H9 (cell line): Measurements from ENCODE around the gene CARMIL3. TPM values are rescaled to one million over a fixed set of nuclear protein-coding genes. Genes with fewer than 3 reads are reported as not detected.

Source experiments
- DNase-seq: peaks from one replicate; pipeline ENCODE4 v3.0.0-alpha.2; 2017
- H2AFZ ChIP-seq: one replicate; pipeline ENCODE4 v1.6.1; 2013; ENCODE audit warnings: mild to moderate bottlenecking, low read length, control low read depth, moderate library complexity
- H2AK5ac ChIP-seq: 2 replicates; pipeline ENCODE4 v1.6.1; 2013; ENCODE audit warnings: low read length, control low read depth, mixed read lengths; ENCODE audit not compliant: insufficient read length
- H2BK120ac ChIP-seq: one replicate; pipeline ENCODE4 v1.6.1; 2013; ENCODE audit warnings: low read depth, mild to moderate bottlenecking, low read length, control low read depth, inconsistent platforms; ENCODE audit not compliant: poor library complexity, severe bottlenecking
- H2BK12ac ChIP-seq: 2 replicates; pipeline ENCODE4 v1.6.1; 2013; ENCODE audit warnings: low read length, control low read depth, mixed read lengths, low read depth; ENCODE audit not compliant: insufficient read length
- H2BK15ac ChIP-seq: 2 replicates; pipeline ENCODE4 v1.6.1; 2013; ENCODE audit warnings: low read depth, low read length, control low read depth
- H2BK20ac ChIP-seq: one replicate; pipeline ENCODE4 v1.6.1; 2013; ENCODE audit warnings: low read depth, mild to moderate bottlenecking, low read length, control low read depth, inconsistent platforms; ENCODE audit not compliant: poor library complexity, severe bottlenecking
- H2BK5ac ChIP-seq: 2 replicates; pipeline ENCODE4 v1.6.1; 2013; ENCODE audit warnings: low read length, control low read depth, mixed read lengths; ENCODE audit not compliant: insufficient read length
- H3K14ac ChIP-seq: 2 replicates; pipeline ENCODE4 v1.6.1; 2013; ENCODE audit warnings: low read length, control low read depth; ENCODE audit not compliant: insufficient read depth
- H3K18ac ChIP-seq: 2 replicates; pipeline ENCODE4 v1.6.1; 2013; ENCODE audit warnings: low read depth, mild to moderate bottlenecking, mixed read lengths, low read length, control low read depth; ENCODE audit not compliant: insufficient read length
- H3K23ac ChIP-seq: 2 replicates; pipeline ENCODE4 v1.6.1; 2013; ENCODE audit warnings: low read length, control low read depth, mixed read lengths, low read depth; ENCODE audit not compliant: insufficient read length
- H3K23me2 ChIP-seq: 2 replicates; pipeline ENCODE4 v1.6.1; 2013; ENCODE audit warnings: low read depth, mild to moderate bottlenecking, mixed read lengths, low read length, control low read depth; ENCODE audit not compliant: insufficient read length, poor library complexity, severe bottlenecking
- H3K27ac ChIP-seq: 2 replicates; pipeline ENCODE4 v1.5.1; 2013; ENCODE audit warnings: low read length, control low read depth, mixed read lengths, low read depth; ENCODE audit not compliant: insufficient read length
- H3K27me3 ChIP-seq: 2 replicates; pipeline ENCODE4 v1.6.1; 2013; ENCODE audit warnings: low read length, control low read depth, inconsistent platforms; ENCODE audit not compliant: insufficient read depth
- H3K4ac ChIP-seq: 2 replicates; pipeline ENCODE4 v1.6.1; 2013; ENCODE audit warnings: low read depth, mild to moderate bottlenecking, control low read depth, inconsistent platforms, low read length, moderate library complexity
- H3K4me1 ChIP-seq: 2 replicates; pipeline ENCODE4 v1.6.1; 2013; ENCODE audit warnings: low read length, control low read depth, inconsistent platforms; ENCODE audit not compliant: insufficient read depth
- H3K4me2 ChIP-seq: 2 replicates; pipeline ENCODE4 v1.6.1; 2013; ENCODE audit warnings: low read length, control low read depth, mixed read lengths; ENCODE audit not compliant: insufficient read length, insufficient read depth
- H3K56ac ChIP-seq: 2 replicates; pipeline ENCODE4 v1.6.1; 2013; ENCODE audit warnings: low read depth, mild to moderate bottlenecking, mixed read lengths, low read length, control low read depth; ENCODE audit not compliant: insufficient read length
- H3K79me1 ChIP-seq: 2 replicates; pipeline ENCODE4 v1.6.1; 2013; ENCODE audit warnings: low read depth, mild to moderate bottlenecking, moderate library complexity, low read length, control low read depth, inconsistent platforms; ENCODE audit not compliant: insufficient read depth, poor library complexity, severe bottlenecking
- H3K79me2 ChIP-seq: 2 replicates; pipeline ENCODE4 v1.6.1; 2013; ENCODE audit warnings: low read length, control low read depth, inconsistent platforms; ENCODE audit not compliant: insufficient read depth
- H3K9ac ChIP-seq: 2 replicates; pipeline ENCODE4 v1.6.1; 2013; ENCODE audit warnings: low read length, control low read depth, mixed read lengths; ENCODE audit not compliant: insufficient read length; ENCODE audit errors: extremely low read depth
- H3K9me3 ChIP-seq: one replicate; pipeline ENCODE4 v1.6.1; 2013; ENCODE audit warnings: low read depth, low read length, inconsistent platforms; ENCODE audit not compliant: control insufficient read depth
- H3T11ph ChIP-seq: one replicate; pipeline ENCODE4 v1.6.1; 2013; ENCODE audit warnings: mild to moderate bottlenecking, low read length, control low read depth, inconsistent platforms
- H4K20me1 ChIP-seq: one replicate; pipeline ENCODE4 v1.6.1; 2013; ENCODE audit not compliant: control insufficient read depth, insufficient read length, insufficient read depth
- H4K5ac ChIP-seq: 2 replicates; pipeline ENCODE4 v1.6.1; 2013; ENCODE audit warnings: low read depth, mild to moderate bottlenecking, mixed read lengths, low read length, control low read depth; ENCODE audit not compliant: insufficient read length
- H4K8ac ChIP-seq: replicated peaks from 2 replicates; pipeline ENCODE4 v1.6.1; 2013; ENCODE audit warnings: low read length, control low read depth, mixed read lengths, low read depth; ENCODE audit not compliant: insufficient read length
- H4K91ac ChIP-seq: 2 replicates; pipeline ENCODE4 v1.6.1; 2013; ENCODE audit warnings: low read depth, mild to moderate bottlenecking, moderate library complexity, mixed read lengths, low read length, control low read depth; ENCODE audit not compliant: insufficient read length
- H3K27ac Mint-ChIP-seq, 3 experiments: 2 replicates in 2 of 3; 3 replicates in 1 of 3; pipeline ENCODE4 v1.8.0; 2020 to 2021; ENCODE audit warnings: mixed read lengths in 3 of 3, mild to moderate bottlenecking in 1 of 3, moderate library complexity in 1 of 3
- H3K27me3 Mint-ChIP-seq: 2 replicates; pipeline ENCODE4 v1.8.0; 2021; ENCODE audit warnings: low read depth, mild to moderate bottlenecking, moderate library complexity, mixed read lengths
- H3K36me3 Mint-ChIP-seq, 3 experiments: 2 replicates in 2 of 3; 3 replicates in 1 of 3; pipeline ENCODE4 v1.8.0; 2020 to 2021; ENCODE audit warnings: low read depth in 3 of 3, mixed read lengths in 3 of 3; ENCODE audit not compliant: insufficient read depth in 1 of 3
- H3K4me1 Mint-ChIP-seq, 2 experiments: 2 replicates each; pipeline ENCODE4 v1.8.0; 2020; ENCODE audit warnings: mixed read lengths in 2 of 2
- H3K4me3 Mint-ChIP-seq, 2 experiments: 2 replicates in 1 of 2; 3 replicates in 1 of 2; pipeline ENCODE4 v1.8.0; 2020 to 2021; ENCODE audit warnings: mild to moderate bottlenecking in 2 of 2, mixed read lengths in 2 of 2, moderate library complexity in 1 of 2
- H3K9me3 Mint-ChIP-seq, 2 experiments: 2 replicates in 1 of 2; 3 replicates in 1 of 2; pipeline ENCODE4 v1.8.0; 2020; ENCODE audit warnings: mild to moderate bottlenecking in 2 of 2, mixed read lengths in 2 of 2, moderate library complexity in 1 of 2
- CTCF ChIP-seq: fragments of 200-600 bp; sonication (generic); conservative IDR thresholded peaks from 3 replicates; pipeline ENCODE4 v1.8.0; 2021; ENCODE audit warnings: antibody characterized with exemption, mild to moderate bottlenecking
- WGBS: extraction: QIAGEN DNeasy Blood & Tissue Kit; methylation state at CpG from one replicate; pipeline ENCODE4 v1.1.7; 2013; ENCODE audit warnings: missing lambda C conversion rate, low lambda C conversion rate, mixed read lengths; ENCODE audit not compliant: insufficient read length; ENCODE audit errors: extremely low coverage; 5-methylcytosine and 5-hydroxymethylcytosine counted together
- total RNA-seq: library from RNA; stranded (reverse); gene quantifications from 2 replicates; pipeline ENCODE4 v1.2.1, GENCODE V29; 2021

CARMIL3 gene
- total RNA-seq, 1 experiment from 2014 or later, result 5.8 TPM

GRCh38 chr14:24087004-24087403 lies 35.2 kb downstream of the CARMIL3 start:
- no peak for TF ChIP-seq CTCF
- no peaks in the 10 kb centered on the region for H3K79me1 ChIP-seq
- no peaks in the 10 kb centered on the region for H3K4me1 ChIP-seq
- H3K18ac ChIP-seq, result no peak overlapping the region
- H2AK5ac ChIP-seq, result no peak overlapping the region
- no peak overlapping the region for H3K4ac ChIP-seq
- H3K23ac ChIP-seq, result no peak overlapping the region
- no peaks in the 10 kb centered on the region for H3K9me3 ChIP-seq
- H3K4me1 Mint-ChIP-seq, result peaks cover 9 to 23% of the 10 kb centered on the region in 2 experiments
- H3K36me3 Mint-ChIP-seq, result no peaks in the 10 kb centered on the region
- H2BK120ac ChIP-seq, result no peak overlapping the region
- no peak overlapping the region for H4K91ac ChIP-seq
- no peak overlapping the region for H2BK5ac ChIP-seq
- WGBS, result no CpG with 5 or more reads among the region's 1 CpG
- no peak overlapping the region for H3K56ac ChIP-seq
- H3K14ac ChIP-seq, result no peak overlapping the region
- no peaks in the 10 kb centered on the region for H3K23me2 ChIP-seq
- H3K9ac ChIP-seq, result no peak overlapping the region
- no peak for DNase-seq
- no peaks in the 10 kb centered on the region; the same call in 1 of the 2 replicates for H3K27me3 ChIP-seq
- H3K27me3 Mint-ChIP-seq, result peaks cover 21% of the 10 kb centered on the region
- H3K79me2 ChIP-seq, result no peaks in the 10 kb centered on the region
- no peak overlapping the region; a peak in 1 of 5 replicates for H3K4me3 Mint-ChIP-seq
- H3K4me2 ChIP-seq, result no peak overlapping the region
- no peak overlapping the region for H3K27ac Mint-ChIP-seq
- no peaks in the 10 kb centered on the region for H4K20me1 ChIP-seq
- H3K9me3 Mint-ChIP-seq, result no peaks in the 10 kb centered on the region
- H4K5ac ChIP-seq, result no peak overlapping the region
- H2AFZ ChIP-seq, result no peak overlapping the region
- H3K27ac ChIP-seq, result no peak overlapping the region
- no peak overlapping the region for H2BK12ac ChIP-seq
- no peak overlapping the region for H3T11ph ChIP-seq
- no peak overlapping the region for H4K8ac ChIP-seq
- no peak overlapping the region for H2BK20ac ChIP-seq
- H2BK15ac ChIP-seq, result no peak overlapping the region
